IMR-90 (cell line): Measurements from ENCODE around the gene PSMB2. TPM values are rescaled to one million over a fixed set of nuclear protein-coding genes. Genes with fewer than 3 reads are reported as not detected.

Experiments
- ATAC-seq: fragments of 200-7000 bp; cut with Tn5 transposase; 2 replicates; pipeline ENCODE4 v1.9.1; 2020; ENCODE audit warnings: low read depth, mild to moderate bottlenecking, moderate library complexity
- BruUV-seq: library from RNA; stranded (reverse); fragments of 400-500 nt; replicated peaks from 2 replicates; lab custom pipeline; 2021; lab: Mats Ljungman, UMichigan
- CTCF ChIA-PET: fragments of 300-600 bp; formaldehyde crosslinking; extraction: SDS; loops from one replicate; lab custom pipeline; 2021; ENCODE audit warnings: antibody characterized with exemption; lab: Yijun Ruan, JAX
- POLR2A ChIA-PET: fragments of 300-600 bp; sonication (Branson Sonifier 250); formaldehyde crosslinking; loops from one replicate; lab custom pipeline; 2022; ENCODE audit warnings: antibody characterized with exemption; ENCODE audit not compliant: unreplicated experiment; lab: Charles Lee
- DNase-seq: peaks from one replicate; pipeline ENCODE4 v3.0.0; 2013
- H2AFZ ChIP-seq: replicated peaks from 2 replicates; pipeline ENCODE3; 2013; ENCODE audit warnings: low read length, mild to moderate bottlenecking; ENCODE audit not compliant: poor library complexity
- H2AK5ac ChIP-seq: 2 replicates; pipeline ENCODE4 v1.6.1; 2013; ENCODE audit warnings: low read depth, low read length, inconsistent platforms
- H2AK9ac ChIP-seq: replicated peaks from 2 replicates; pipeline ENCODE3; 2013; ENCODE audit warnings: mild to moderate bottlenecking, low read depth, low read length, moderate library complexity; ENCODE audit not compliant: poor library complexity
- H2BK120ac ChIP-seq: 2 replicates; pipeline ENCODE4 v1.6.1; 2013; ENCODE audit warnings: low read depth, low read length, inconsistent platforms
- H2BK15ac ChIP-seq: 3 replicates; pipeline ENCODE4 v1.6.1; 2013; ENCODE audit warnings: low read depth, low read length, inconsistent platforms
- H2BK20ac ChIP-seq: 2 replicates; pipeline ENCODE4 v1.6.1; 2013; ENCODE audit warnings: low read depth, mild to moderate bottlenecking, inconsistent platforms, low read length, moderate library complexity
- H2BK5ac ChIP-seq: 2 replicates; pipeline ENCODE4 v1.6.1; 2013; ENCODE audit warnings: mild to moderate bottlenecking, low read depth, low read length, inconsistent platforms; ENCODE audit not compliant: poor library complexity, severe bottlenecking
- H3K14ac ChIP-seq: replicated peaks from 2 replicates; pipeline ENCODE4 v1.6.1; 2013; ENCODE audit warnings: low read depth, low read length, inconsistent platforms
- H3K18ac ChIP-seq: 2 replicates; pipeline ENCODE4 v1.6.1; 2013; ENCODE audit warnings: low read depth, low read length, control low read depth
- H3K23ac ChIP-seq: 2 replicates; pipeline ENCODE4 v1.6.1; 2013; ENCODE audit warnings: low read depth, low read length, inconsistent platforms
- H3K27ac ChIP-seq: 2 replicates; pipeline ENCODE4 v1.5.1; 2013; ENCODE audit warnings: mild to moderate bottlenecking, control low read depth, low read length; ENCODE audit not compliant: insufficient read depth
- H3K27me3 ChIP-seq: 2 replicates; pipeline ENCODE4 v1.6.1; 2013; ENCODE audit warnings: low read length; ENCODE audit not compliant: control insufficient read depth, insufficient read depth
- H3K36me3 ChIP-seq: 2 replicates; pipeline ENCODE4 v1.6.1; 2013; ENCODE audit warnings: low read length, mixed read lengths; ENCODE audit not compliant: control insufficient read depth, insufficient read depth
- H3K4ac ChIP-seq: 2 replicates; pipeline ENCODE4 v1.6.1; 2013; ENCODE audit warnings: low read depth, low read length, inconsistent platforms
- H3K4me1 ChIP-seq: 2 replicates; pipeline ENCODE4 v1.6.1; 2013; ENCODE audit warnings: low read length, mixed read lengths; ENCODE audit not compliant: control insufficient read depth, insufficient read depth
- H3K4me2 ChIP-seq: 2 replicates; pipeline ENCODE4 v1.6.1; 2013; ENCODE audit warnings: low read depth, mild to moderate bottlenecking, control low read depth, low read length, moderate library complexity
- H3K4me3 ChIP-seq: 2 replicates; pipeline ENCODE4 v1.5.1; 2013; ENCODE audit warnings: low read depth, mild to moderate bottlenecking, control low read depth, low read length, moderate library complexity; ENCODE audit not compliant: insufficient read depth
- H3K56ac ChIP-seq: 2 replicates; pipeline ENCODE4 v1.6.1; 2013; ENCODE audit warnings: low read length, inconsistent platforms; ENCODE audit not compliant: insufficient read depth; ENCODE audit errors: extremely low read depth
- H3K79me1 ChIP-seq, 2 experiments: 2 replicates each; pipeline ENCODE4 v1.6.1; 2013; ENCODE audit warnings: low read length in 2 of 2, inconsistent platforms in 1 of 2, low read depth in 1 of 2
- H3K9ac ChIP-seq: 2 replicates; pipeline ENCODE4 v1.6.1; 2013; ENCODE audit warnings: low read depth, low read length, control low read depth
- H3K9me1 ChIP-seq: 2 replicates; pipeline ENCODE4 v1.6.1; 2013; ENCODE audit warnings: low read length, inconsistent platforms; ENCODE audit not compliant: insufficient read depth
- H3K9me3 ChIP-seq: 2 replicates; pipeline ENCODE4 v1.6.1; 2013; ENCODE audit warnings: low read length; ENCODE audit not compliant: control insufficient read depth, insufficient read depth
- H4K20me1 ChIP-seq: 2 replicates; pipeline ENCODE4 v1.6.1; 2013; ENCODE audit warnings: low read length, inconsistent platforms; ENCODE audit not compliant: insufficient read depth
- H4K5ac ChIP-seq: 2 replicates; pipeline ENCODE4 v1.6.1; 2013; ENCODE audit warnings: mild to moderate bottlenecking, low read depth, low read length, control low read depth
- H4K8ac ChIP-seq, 2 experiments: 2 replicates each; pipeline ENCODE4 v1.6.1; 2013; ENCODE audit warnings: low read depth in 2 of 2, low read length in 2 of 2, control low read depth in 1 of 2, inconsistent platforms in 1 of 2
- H4K91ac ChIP-seq: 2 replicates; pipeline ENCODE4 v1.6.1; 2013; ENCODE audit warnings: low read depth, low read length, inconsistent platforms; ENCODE audit not compliant: insufficient read depth
- BHLHE40 ChIP-seq: fragments of 150-350 bp; IDR thresholded peaks from 2 replicates; pipeline ENCODE4 v1.6.1; 2016; ENCODE audit warnings: mild to moderate bottlenecking, low read depth, low read length
- CEBPB ChIP-seq: IDR thresholded peaks from 2 replicates; pipeline ENCODE4 v1.6.1; 2012; ENCODE audit warnings: low read depth, low read length, improper control_type of control experiment
- MXI1 ChIP-seq: IDR thresholded peaks from 2 replicates; pipeline ENCODE4 v1.6.1; 2012; ENCODE audit warnings: low read depth, mild to moderate bottlenecking, low read length, moderate library complexity, borderline replicate concordance
- POLR2A ChIP-seq: IDR thresholded peaks from 2 replicates; pipeline ENCODE4 v1.6.1; 2012; ENCODE audit warnings: mild to moderate bottlenecking, low read depth, low read length
- RAD21 ChIP-seq: IDR thresholded peaks from 2 replicates; pipeline ENCODE4 v1.6.1; 2012; ENCODE audit warnings: low read length, improper control_type of control experiment
- RFX5 ChIP-seq: IDR thresholded peaks from 2 replicates; pipeline ENCODE4 v1.8.0; 2012; ENCODE audit warnings: low read depth, mild to moderate bottlenecking, low read length, moderate library complexity
- SMC3 ChIP-seq: fragments of 150-350 bp; IDR thresholded peaks from 2 replicates; pipeline ENCODE4 v1.6.1; 2016; ENCODE audit warnings: low read depth, mild to moderate bottlenecking, antibody characterized with exemption, low read length, moderate library complexity
- WGBS, 2 experiments: methylation state at CpG; one replicate each; pipeline versions ENCODE4 v1.1.5 to v1.1.7; 2013; ENCODE audit warnings: missing lambda C conversion rate in 2 of 2; ENCODE audit not compliant: insufficient read length in 1 of 2; ENCODE audit errors: extremely low coverage in 2 of 2; 5-methylcytosine and 5-hydroxymethylcytosine counted together
- dilution Hi-C: fragments of 300-500 bp; cut with HindIII; formaldehyde crosslinking; loops from one replicate; pipeline ENCODE4 v1.14.3; 2018; ENCODE audit warnings: low sequenced_read_pairs; ENCODE audit not compliant: unreplicated experiment
- in situ Hi-C: fragments of 300-500 bp; cut with MboI; formaldehyde crosslinking; loops from 3 replicates; pipeline ENCODE4 v1.14.3; 2019; ENCODE audit warnings: low sequenced_read_pairs, inconsistent platforms, mixed read lengths
- intact Hi-C: fragments of 100-400 bp; cut with micrococcal nuclease; formaldehyde crosslinking; loops from 2 replicates; pipeline ENCODE4 v1.10.0; 2022
- polyA plus RNA-seq, 3 experiments: library from polyadenylated mRNA; depleted of rRNA; stranded (reverse); fragments of >200 nt; gene quantifications; 2 replicates each; pipeline ENCODE4 v1.2.3, GENCODE V29; 2012; ENCODE audit warnings: low replicate concordance in 1 of 3
- total RNA-seq: library from RNA; depleted of rRNA; stranded (reverse); fragments of >200 nt; gene quantifications from 2 replicates; pipeline ENCODE4 v1.2.3, GENCODE V29; 2012
- TF ChIP-seq, protein P1 (sequence below): fragments of 150-350 bp; IDR thresholded peaks from 2 replicates; pipeline ENCODE4 v1.6.1; 2017; ENCODE audit warnings: mild to moderate bottlenecking, antibody characterized with exemption, low read length, low read depth

PSMB2 gene
- total and polyA plus RNA-seq, 2 of the 4 experiments (the other 2 are of a cell fraction): 23.8 to 86.2 TPM

GRCh38 chr1:35631396-35631795, 9.9 kb downstream of the PSMB2 start:
- intact Hi-C loops: no loop called here
- H3K4me1 ChIP-seq: no peaks in the 10 kb centered on the region
- WGBS, 2 experiments: 100% methylated on average over 1 of the region's 3 CpGs; no CpG with 5 or more reads in 1 of the 2 experiments

More at GRCh38 chr1:35631396-35631795, 9.9 kb downstream of the PSMB2 start:
- Histone ChIP-seq H2AK5ac (no peak overlapping the region), H4K91ac (no peak overlapping the region), H3K79me1 (peaks cover 37 to 44% of the 10 kb centered on the region in 2 experiments), H3K27me3 (no peaks in the 10 kb centered on the region), H4K8ac (no peak overlapping the region), H3K4me3 (no peak overlapping the region), H3K9me1 (peaks cover 3% of the 10 kb centered on the region; the same call in 1 of the 2 replicates), H3K9me3 (no peaks in the 10 kb centered on the region), H4K5ac (no peak overlapping the region), H2BK120ac (no peak overlapping the region), H3K9ac (no peak overlapping the region), H3K4me2 (no peak overlapping the region), H2BK20ac (no peak overlapping the region), H2BK15ac (no peak overlapping the region), H3K14ac (no peak overlapping the region), H2AFZ (no peak overlapping the region), H3K56ac (no peak overlapping the region), H3K27ac (no peak overlapping the region), H2AK9ac (no peak overlapping the region), H3K4ac (no peak overlapping the region), H2BK5ac (no peak overlapping the region), H3K18ac (no peak overlapping the region), H3K23ac (no peak overlapping the region), H3K36me3 (peaks cover 39% of the 10 kb centered on the region), H4K20me1 (no peaks in the 10 kb centered on the region; the same call in 1 of the 2 replicates)
- DNase-seq (no peak), ATAC-seq (no peak)
- in situ Hi-C loops: no loop called here
- BruUV-seq: no TSS peak
- ChIA-PET POLR2A (no interaction called here), CTCF (no interaction called here)
- dilution Hi-C loops: no loop called here
- TF ChIP-seq BHLHE40: no peak
- TF ChIP-seq CEBPB: no peak
- TF ChIP-seq SMC3: no peak
- no peak for TF ChIP-seq MXI1
- no peak for TF ChIP-seq RFX5
- TF ChIP-seq RAD21: no peak
- TF ChIP-seq, protein P1, sequence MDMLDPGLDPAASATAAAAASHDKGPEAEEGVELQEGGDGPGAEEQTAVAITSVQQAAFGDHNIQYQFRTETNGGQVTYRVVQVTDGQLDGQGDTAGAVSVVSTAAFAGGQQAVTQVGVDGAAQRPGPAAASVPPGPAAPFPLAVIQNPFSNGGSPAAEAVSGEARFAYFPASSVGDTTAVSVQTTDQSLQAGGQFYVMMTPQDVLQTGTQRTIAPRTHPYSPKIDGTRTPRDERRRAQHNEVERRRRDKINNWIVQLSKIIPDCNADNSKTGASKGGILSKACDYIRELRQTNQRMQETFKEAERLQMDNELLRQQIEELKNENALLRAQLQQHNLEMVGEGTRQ: no peak
- no peak for TF ChIP-seq POLR2A
